ENCODE data around the gene MACROD1. TPM values are rescaled to one million over a fixed set of nuclear protein-coding genes. Genes with fewer than 3 reads are reported as not detected.

MACROD1 gene
- total and polyA plus RNA-seq, 2 donors, result 9.7 to 16.6 TPM

DNA sequence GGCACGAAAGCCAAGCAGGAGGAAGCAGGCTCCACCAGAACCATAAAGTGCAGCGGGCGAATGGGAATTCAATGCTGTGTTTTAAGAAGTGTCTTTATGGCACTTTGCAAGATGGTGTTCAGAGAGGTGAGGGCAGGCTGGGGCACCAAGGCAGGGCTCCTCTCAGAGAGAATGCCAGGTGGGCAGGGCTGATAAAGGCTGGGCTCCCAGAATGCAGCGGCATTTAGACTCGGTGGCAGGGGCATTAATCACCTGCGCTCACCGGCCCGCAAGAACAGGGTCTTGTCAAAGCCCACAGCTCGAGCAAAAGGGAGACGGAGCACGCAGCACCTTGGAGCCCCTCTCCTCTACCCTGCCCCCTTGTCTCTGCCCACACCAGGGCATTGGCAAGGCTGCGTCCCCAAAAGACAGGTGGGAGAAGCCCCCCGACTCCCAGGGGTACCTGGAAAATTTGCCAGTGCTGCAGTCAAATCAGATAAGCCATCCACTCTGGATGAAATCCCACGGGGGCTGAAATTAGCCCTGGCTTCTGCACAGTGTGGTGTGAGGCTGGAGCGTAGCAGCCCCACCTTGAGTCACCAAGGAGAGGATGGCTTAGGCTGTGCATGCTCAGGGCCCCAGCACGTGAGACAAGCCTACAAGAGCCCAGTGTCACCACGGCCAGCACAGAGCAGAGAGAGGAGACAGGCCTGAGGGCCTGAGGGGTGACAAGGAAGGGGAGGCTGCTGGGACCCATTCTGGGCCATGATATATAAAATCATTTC lies 8.1 kb downstream of the MACROD1 start:
- Histone ChIP-seq H3K27ac (ENCODE audit: low read depth in 1 of 2, low read length in 1 of 2) (no peak overlapping the region), H3K4me1 (ENCODE audit: control insufficient read depth in 2 of 2, insufficient read depth in 2 of 2, low read length in 2 of 2) (peaks cover 0 to 1% of the 10 kb centered on the region in 2 donors), H3K4me3 (ENCODE audit: low read length in 2 of 2) (no peak overlapping the region), H3K27me3 (ENCODE audit: control insufficient read depth in 2 of 2, insufficient read depth in 1 of 2, low read length in 1 of 2) (peaks cover 0 to 4% of the 10 kb centered on the region in 2 donors), H3K36me3 (ENCODE audit: control insufficient read depth in 2 of 2, insufficient read depth in 2 of 2, low read length in 1 of 2) (no peaks in the 10 kb centered on the region), H3K9me3 (ENCODE audit: control insufficient read depth in 2 of 2, insufficient read depth in 1 of 2, low read length in 1 of 2) (peaks cover 0 to 4% of the 10 kb centered on the region in 2 donors)
- DNase-seq (ENCODE audit: low read depth in 6 of 9, low spot score in 9 of 9), result no peak
- WGBS, result 97% methylated on average over 17 of the region's 17 CpGs

DNA sequence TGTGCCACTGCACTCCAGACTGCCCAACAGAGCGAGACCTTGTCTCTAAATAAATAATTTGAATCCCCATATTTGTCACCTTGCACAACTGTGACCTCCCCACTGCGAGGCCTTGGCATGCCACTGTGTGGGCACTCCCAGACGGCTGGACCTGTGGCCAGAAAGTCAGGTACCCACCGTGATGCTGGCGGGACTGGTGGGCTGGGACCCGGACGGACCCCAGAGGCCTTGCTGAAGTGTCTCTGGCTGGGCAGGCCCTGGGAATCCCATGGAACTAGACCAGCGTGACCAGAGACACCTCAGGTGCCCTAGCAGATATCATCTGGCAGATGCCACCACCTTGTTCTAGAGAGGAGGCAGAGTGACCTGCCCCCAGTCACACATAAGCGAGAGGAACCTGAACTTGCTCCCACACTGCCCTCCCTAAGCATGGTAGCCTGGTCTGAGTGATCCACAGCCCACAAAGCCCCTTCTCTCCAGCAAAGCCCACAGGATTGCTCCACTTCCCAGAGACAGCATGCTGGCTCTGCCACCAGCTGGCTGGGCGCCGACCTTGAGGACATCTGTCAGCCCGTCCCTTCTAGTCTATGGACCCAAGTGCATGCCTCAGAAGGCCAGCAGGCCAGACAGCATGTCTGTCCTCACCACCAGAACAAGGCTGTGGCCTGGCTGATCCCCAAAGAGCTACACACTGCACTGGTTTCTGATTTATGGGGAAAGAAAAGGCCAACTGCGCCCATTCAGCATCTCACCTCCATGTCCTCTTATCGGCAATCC lies 9.5 kb downstream of the MACROD1 start:
- no peaks in the 10 kb centered on the region for H3K36me3 ChIP-seq (ENCODE audit: control insufficient read depth in 2 of 2, insufficient read depth in 2 of 2, low read length in 1 of 2)
- H3K27me3 ChIP-seq (ENCODE audit: control insufficient read depth in 2 of 2, insufficient read depth in 1 of 2, low read length in 1 of 2), result peaks cover 0 to 6% of the 10 kb centered on the region in 2 donors
- H3K4me1 ChIP-seq (ENCODE audit: control insufficient read depth in 2 of 2, insufficient read depth in 2 of 2, low read length in 2 of 2), result peaks cover 0 to 3% of the 10 kb centered on the region in 2 donors
- peaks cover 0 to 4% of the 10 kb centered on the region in 2 donors for H3K9me3 ChIP-seq (ENCODE audit: control insufficient read depth in 2 of 2, insufficient read depth in 1 of 2, low read length in 1 of 2)
- H3K4me3 ChIP-seq (ENCODE audit: low read length in 2 of 2), result no peak overlapping the region
- no peak for DNase-seq (ENCODE audit: low read depth in 6 of 9, low spot score in 9 of 9)
- 96% methylated on average over 14 of the region's 14 CpGs for WGBS
- H3K27ac ChIP-seq (ENCODE audit: low read depth in 1 of 2, low read length in 1 of 2), result no peak overlapping the region

DNA sequence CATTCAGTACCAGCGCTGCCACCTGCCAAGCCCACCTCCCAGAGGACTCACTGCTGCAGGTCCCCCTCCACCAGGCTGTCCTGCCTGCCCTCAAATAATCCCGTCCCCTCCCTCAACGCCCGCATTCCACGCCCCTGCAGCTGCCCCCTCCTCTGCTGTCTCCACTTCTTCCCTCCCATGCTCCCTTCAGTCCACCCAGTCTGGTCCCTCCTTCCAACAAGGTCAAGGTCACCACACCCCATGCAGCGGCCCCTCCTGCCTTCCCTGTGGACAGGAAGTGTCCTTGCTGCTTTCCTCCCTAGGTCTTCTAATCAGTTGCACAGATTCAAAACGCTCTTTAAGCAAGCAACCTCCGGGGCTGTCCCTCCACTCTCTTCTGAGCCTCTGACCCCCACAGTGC lies 12.1 kb downstream of the MACROD1 start:
- Histone ChIP-seq H3K27me3 (ENCODE audit: control insufficient read depth in 2 of 2, insufficient read depth in 1 of 2, low read length in 1 of 2) (peaks cover 0 to 6% of the 10 kb centered on the region in 2 donors), H3K9me3 (ENCODE audit: control insufficient read depth in 2 of 2, insufficient read depth in 1 of 2, low read length in 1 of 2) (peaks cover 0 to 4% of the 10 kb centered on the region in 2 donors), H3K36me3 (ENCODE audit: control insufficient read depth in 2 of 2, insufficient read depth in 2 of 2, low read length in 1 of 2) (no peaks in the 10 kb centered on the region), H3K4me1 (ENCODE audit: control insufficient read depth in 2 of 2, insufficient read depth in 2 of 2, low read length in 2 of 2) (peaks cover 0 to 3% of the 10 kb centered on the region in 2 donors), H3K4me3 (ENCODE audit: low read length in 2 of 2) (no peak overlapping the region), H3K27ac (ENCODE audit: low read depth in 1 of 2, low read length in 1 of 2) (no peak overlapping the region)
- no peak for DNase-seq (ENCODE audit: low read depth in 6 of 9, low spot score in 9 of 9)
- WGBS, result 80% methylated on average over 8 of the region's 8 CpGs

DNA sequence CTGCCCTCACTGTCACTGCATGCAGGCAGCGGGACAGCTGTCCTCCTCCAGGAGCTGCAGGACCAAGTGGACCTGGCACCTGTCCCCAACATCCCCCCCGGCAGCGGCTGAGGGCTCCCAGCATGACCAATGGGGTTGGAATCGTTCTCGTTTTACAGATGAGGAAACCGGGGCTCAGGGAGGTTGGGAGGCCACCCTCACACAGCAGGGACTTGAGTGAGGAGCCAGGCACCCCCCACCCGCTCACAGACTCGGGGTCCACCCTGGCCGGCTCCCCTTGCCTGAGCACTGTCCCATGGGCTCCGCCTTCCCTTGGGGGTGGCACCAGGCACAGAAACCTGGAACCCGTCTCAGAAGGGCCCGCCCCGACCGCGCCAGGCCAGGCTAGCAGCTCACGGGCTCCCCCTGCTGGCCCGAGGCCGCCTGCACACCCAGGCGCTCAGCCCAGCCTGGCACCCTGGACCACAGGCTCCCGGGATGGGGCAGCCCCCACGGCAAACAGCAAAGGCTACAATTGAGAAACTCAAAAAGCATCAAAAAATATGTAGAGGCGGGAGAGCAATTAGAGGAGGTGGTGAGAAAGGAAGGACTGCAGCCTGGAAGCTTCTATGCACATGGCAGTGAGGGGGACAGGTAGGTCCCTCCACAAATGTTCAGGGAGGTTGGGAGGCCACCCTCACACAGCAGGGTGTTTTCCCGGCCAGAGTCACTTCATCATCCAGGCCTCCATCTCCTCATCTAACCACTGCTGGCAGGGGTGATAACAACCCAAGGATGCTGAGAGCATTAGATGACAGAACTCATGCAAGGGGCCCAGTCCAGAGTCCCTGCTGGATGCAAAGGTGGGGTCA lies 12.8 kb downstream of the MACROD1 start:
- WGBS, result 25% methylated on average over 23 of the region's 23 CpGs
- no peak overlapping the region for H3K4me3 ChIP-seq (ENCODE audit: low read length in 2 of 2)
- DNase-seq (ENCODE audit: low read depth in 6 of 9, low spot score in 9 of 9), result peak in 7 of 9 donors; percentile 26 to 68 (median 53)
- H3K27ac ChIP-seq (ENCODE audit: low read depth in 1 of 2, low read length in 1 of 2), result no peak overlapping the region
- peaks cover 0 to 6% of the 10 kb centered on the region in 2 donors for H3K4me1 ChIP-seq (ENCODE audit: control insufficient read depth in 2 of 2, insufficient read depth in 2 of 2, low read length in 2 of 2)
- H3K9me3 ChIP-seq (ENCODE audit: control insufficient read depth in 2 of 2, insufficient read depth in 1 of 2, low read length in 1 of 2), result peaks cover 0 to 4% of the 10 kb centered on the region in 2 donors
- H3K36me3 ChIP-seq (ENCODE audit: control insufficient read depth in 2 of 2, insufficient read depth in 2 of 2, low read length in 1 of 2), result no peaks in the 10 kb centered on the region
- peaks cover 0 to 6% of the 10 kb centered on the region in 2 donors for H3K27me3 ChIP-seq (ENCODE audit: control insufficient read depth in 2 of 2, insufficient read depth in 1 of 2, low read length in 1 of 2)

DNA sequence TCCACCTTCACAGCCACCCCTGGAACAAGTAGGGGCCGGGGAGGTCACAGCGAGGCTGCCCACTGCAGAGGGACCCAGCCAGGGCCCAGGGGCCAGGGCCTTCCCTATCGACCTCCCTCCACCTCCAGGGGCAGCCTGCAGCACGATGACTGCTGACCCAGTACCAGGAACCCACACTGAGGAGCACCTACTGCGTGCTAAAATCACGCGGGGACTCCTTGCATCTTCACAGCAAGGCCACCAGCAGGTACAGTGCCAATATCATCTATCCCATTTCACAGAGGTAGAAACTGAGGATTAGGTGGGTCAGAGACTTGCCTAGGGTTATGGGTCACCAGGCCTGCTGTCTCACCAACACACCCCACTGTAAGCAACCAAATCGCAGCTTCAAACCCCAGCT lies 14.6 kb downstream of the MACROD1 start:
- no peak for DNase-seq (ENCODE audit: low read depth in 6 of 9, low spot score in 9 of 9)
- H3K4me1 ChIP-seq (ENCODE audit: control insufficient read depth in 2 of 2, insufficient read depth in 2 of 2, low read length in 2 of 2), result peaks cover 0 to 6% of the 10 kb centered on the region in 2 donors
- WGBS, result 96% methylated on average over 8 of the region's 8 CpGs
- no peaks in the 10 kb centered on the region for H3K36me3 ChIP-seq (ENCODE audit: control insufficient read depth in 2 of 2, insufficient read depth in 2 of 2, low read length in 1 of 2)
- no peak overlapping the region for H3K4me3 ChIP-seq (ENCODE audit: low read length in 2 of 2)
- H3K27ac ChIP-seq (ENCODE audit: low read depth in 1 of 2, low read length in 1 of 2), result no peak overlapping the region
- H3K27me3 ChIP-seq (ENCODE audit: control insufficient read depth in 2 of 2, insufficient read depth in 1 of 2, low read length in 1 of 2), result peaks cover 0 to 6% of the 10 kb centered on the region in 2 donors
- H3K9me3 ChIP-seq (ENCODE audit: control insufficient read depth in 2 of 2, insufficient read depth in 1 of 2, low read length in 1 of 2), result peaks cover 0 to 4% of the 10 kb centered on the region in 2 donors

DNA sequence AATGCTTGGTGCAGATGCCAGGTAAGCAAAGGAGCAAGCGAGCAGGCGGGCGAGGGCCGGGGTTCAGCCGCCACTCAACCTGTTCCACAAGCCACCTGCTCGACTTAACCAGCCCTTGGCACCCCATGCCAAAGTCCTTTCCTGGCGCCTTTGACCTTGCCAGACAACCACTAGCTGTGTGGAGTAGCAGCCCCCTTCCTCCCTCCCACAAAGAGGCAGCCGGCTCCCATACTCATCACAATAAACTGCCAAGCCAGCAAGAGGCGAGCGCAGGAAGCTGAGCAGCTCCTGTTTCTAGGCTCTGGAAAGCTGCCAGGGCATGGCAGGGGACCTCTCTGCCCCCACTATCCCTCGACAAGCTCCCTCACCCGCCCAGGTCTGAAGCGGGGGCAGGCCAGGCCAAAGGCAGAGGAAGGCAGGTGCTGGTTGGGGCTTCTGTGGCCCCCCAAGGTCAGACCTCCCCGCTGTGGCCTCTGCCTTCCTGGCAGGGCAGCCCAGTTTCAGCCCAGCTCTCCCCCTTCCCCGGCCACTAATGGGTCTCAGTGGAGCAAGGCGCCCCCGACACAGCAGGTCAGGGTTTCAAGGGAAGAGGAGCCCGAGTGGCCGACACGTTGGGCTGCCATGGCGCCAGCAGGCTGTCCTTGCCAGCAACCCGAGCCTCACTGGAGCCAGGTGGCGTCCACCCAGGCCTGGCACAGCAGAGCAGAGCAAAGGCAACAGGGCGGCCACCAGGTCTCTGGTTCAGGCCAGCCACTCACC lies 15.3 kb downstream of the MACROD1 start:
- WGBS, result 89% methylated on average over 24 of the region's 24 CpGs
- H3K4me1 ChIP-seq (ENCODE audit: control insufficient read depth in 2 of 2, insufficient read depth in 2 of 2, low read length in 2 of 2), result peaks cover 0 to 6% of the 10 kb centered on the region in 2 donors
- no peak overlapping the region for H3K4me3 ChIP-seq (ENCODE audit: low read length in 2 of 2)
- peaks cover 0 to 4% of the 10 kb centered on the region in 2 donors for H3K9me3 ChIP-seq (ENCODE audit: control insufficient read depth in 2 of 2, insufficient read depth in 1 of 2, low read length in 1 of 2)
- H3K27me3 ChIP-seq (ENCODE audit: control insufficient read depth in 2 of 2, insufficient read depth in 1 of 2, low read length in 1 of 2), result peaks cover 0 to 6% of the 10 kb centered on the region in 2 donors
- no peak overlapping the region for H3K27ac ChIP-seq (ENCODE audit: low read depth in 1 of 2, low read length in 1 of 2)
- no peak for DNase-seq (ENCODE audit: low read depth in 6 of 9, low spot score in 9 of 9)
- no peaks in the 10 kb centered on the region for H3K36me3 ChIP-seq (ENCODE audit: control insufficient read depth in 2 of 2, insufficient read depth in 2 of 2, low read length in 1 of 2)

DNA sequence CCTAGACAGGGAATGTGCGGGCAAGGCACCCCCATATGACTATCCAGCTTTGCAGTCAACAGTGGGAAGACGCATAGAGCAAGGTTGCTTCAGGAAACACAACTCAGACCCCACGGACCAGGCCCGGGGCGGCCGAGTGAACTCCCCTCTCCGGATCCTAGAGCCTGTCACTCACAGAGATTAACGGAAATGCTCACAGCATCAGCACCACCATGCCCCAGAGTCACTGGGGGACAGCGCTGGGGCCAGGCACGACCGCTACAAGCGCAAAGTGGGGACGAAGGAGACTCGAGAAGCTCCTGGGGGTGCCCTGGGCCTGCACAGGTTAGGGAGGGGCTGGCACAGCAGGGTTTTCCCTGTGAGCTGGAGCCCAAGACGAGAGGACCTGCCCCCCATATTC lies 15.9 kb downstream of the MACROD1 start:
- peaks cover 0 to 6% of the 10 kb centered on the region in 2 donors for H3K27me3 ChIP-seq (ENCODE audit: control insufficient read depth in 2 of 2, insufficient read depth in 1 of 2, low read length in 1 of 2)
- no peak overlapping the region for H3K27ac ChIP-seq (ENCODE audit: low read depth in 1 of 2, low read length in 1 of 2)
- 95% methylated on average over 15 of the region's 15 CpGs for WGBS
- H3K9me3 ChIP-seq (ENCODE audit: control insufficient read depth in 2 of 2, insufficient read depth in 1 of 2, low read length in 1 of 2), result peaks cover 0 to 4% of the 10 kb centered on the region in 2 donors
- no peak for DNase-seq (ENCODE audit: low read depth in 6 of 9, low spot score in 9 of 9)
- H3K36me3 ChIP-seq (ENCODE audit: control insufficient read depth in 2 of 2, insufficient read depth in 2 of 2, low read length in 1 of 2), result no peaks in the 10 kb centered on the region
- H3K4me1 ChIP-seq (ENCODE audit: control insufficient read depth in 2 of 2, insufficient read depth in 2 of 2, low read length in 2 of 2), result peaks cover 0 to 6% of the 10 kb centered on the region in 2 donors
- no peak overlapping the region for H3K4me3 ChIP-seq (ENCODE audit: low read length in 2 of 2)

DNA sequence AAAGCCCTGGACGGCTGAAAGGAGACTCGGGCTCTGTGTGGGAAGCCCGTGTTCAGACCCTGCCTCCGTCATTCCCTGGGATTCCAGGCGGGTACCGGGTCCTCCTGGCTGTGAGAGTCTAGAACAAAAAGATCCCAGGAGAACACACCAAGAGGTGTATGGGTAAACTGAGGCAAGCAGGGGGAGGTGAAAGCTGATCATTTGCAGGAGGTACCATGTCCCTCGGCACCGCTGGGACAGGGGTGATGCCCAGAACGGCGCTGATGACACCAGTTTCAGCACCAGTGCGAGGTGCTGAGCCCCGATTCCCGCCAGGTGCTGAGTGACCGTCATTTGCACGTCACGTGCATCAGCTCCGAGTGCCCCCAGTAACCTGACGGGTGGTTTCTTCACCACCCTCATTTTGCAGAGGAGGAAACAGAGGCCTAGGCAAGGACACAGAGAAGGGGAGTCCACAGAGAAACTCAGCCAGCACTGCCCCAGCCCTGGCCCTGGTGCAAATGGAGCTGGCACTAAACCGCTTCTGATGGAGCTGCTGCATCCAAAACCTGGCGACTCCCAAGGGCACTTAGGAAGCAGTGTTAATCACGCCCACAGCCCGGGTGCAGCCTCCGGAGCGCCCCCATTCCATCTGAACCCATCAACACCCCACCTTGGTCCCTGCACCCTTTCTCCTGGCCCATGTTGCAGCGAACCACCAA lies 16.8 kb downstream of the MACROD1 start:
- Histone ChIP-seq H3K4me1 (ENCODE audit: control insufficient read depth in 2 of 2, insufficient read depth in 2 of 2, low read length in 2 of 2) (peaks cover 0 to 6% of the 10 kb centered on the region in 2 donors), H3K36me3 (ENCODE audit: control insufficient read depth in 2 of 2, insufficient read depth in 2 of 2, low read length in 1 of 2) (no peaks in the 10 kb centered on the region), H3K9me3 (ENCODE audit: control insufficient read depth in 2 of 2, insufficient read depth in 1 of 2, low read length in 1 of 2) (peaks cover 0 to 4% of the 10 kb centered on the region in 2 donors), H3K27me3 (ENCODE audit: control insufficient read depth in 2 of 2, insufficient read depth in 1 of 2, low read length in 1 of 2) (peaks cover 0 to 6% of the 10 kb centered on the region in 2 donors), H3K27ac (ENCODE audit: low read depth in 1 of 2, low read length in 1 of 2) (no peak overlapping the region), H3K4me3 (ENCODE audit: low read length in 2 of 2) (no peak overlapping the region)
- WGBS, result 94% methylated on average over 25 of the region's 25 CpGs
- DNase-seq (ENCODE audit: low read depth in 6 of 9, low spot score in 9 of 9), result no peak

Data from thymus (tissue), 11 donors.